Activated T-cell treated with anti-CD3 and anti-CD28 coated beads for 1 hour (primary cell): ENCODE measurements around the gene WASF3.

ENCODE experiments used
- DNase-seq: peaks from one replicate; pipeline ENCODE4 v3.0.0-alpha.2; 2020; ENCODE audit warnings: low read depth

The WASF3 gene

GRCh38 chr13:26590379-26590778 is 32.9 kb downstream of the WASF3 start:
- DNase-seq: no peak

- no peak for DNase-seq
These were observed 33.5 kb downstream of the WASF3 start for GRCh38 chr13:26590951-26591350.

GRCh38 chr13:26591672-26592071 is 34.2 kb downstream of the WASF3 start:
- no peak for DNase-seq

GRCh38 chr13:26593661-26594060 is 36.2 kb downstream of the WASF3 start:
- DNase-seq: no peak

DNA sequence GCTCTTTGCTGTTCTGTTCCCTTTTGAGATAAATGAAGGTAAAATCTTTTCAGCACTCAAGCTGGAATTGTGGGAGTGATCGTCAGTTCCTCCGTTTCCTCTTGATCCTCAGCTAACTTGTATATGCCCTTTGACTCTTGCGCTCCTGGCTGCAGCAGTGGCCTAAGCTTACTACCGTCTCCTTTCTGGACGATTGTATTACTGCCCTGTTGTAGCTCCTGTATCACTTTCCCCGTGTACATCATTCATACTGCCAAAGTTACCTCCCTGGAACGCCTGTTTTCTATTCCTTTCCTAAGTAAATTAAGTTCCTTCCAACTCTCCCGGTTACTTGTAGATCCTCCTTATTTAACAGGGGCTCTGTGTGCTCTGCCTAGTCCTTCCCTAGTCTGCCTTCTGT is 36.9 kb downstream of the WASF3 start:
- DNase-seq: no peak

DNA sequence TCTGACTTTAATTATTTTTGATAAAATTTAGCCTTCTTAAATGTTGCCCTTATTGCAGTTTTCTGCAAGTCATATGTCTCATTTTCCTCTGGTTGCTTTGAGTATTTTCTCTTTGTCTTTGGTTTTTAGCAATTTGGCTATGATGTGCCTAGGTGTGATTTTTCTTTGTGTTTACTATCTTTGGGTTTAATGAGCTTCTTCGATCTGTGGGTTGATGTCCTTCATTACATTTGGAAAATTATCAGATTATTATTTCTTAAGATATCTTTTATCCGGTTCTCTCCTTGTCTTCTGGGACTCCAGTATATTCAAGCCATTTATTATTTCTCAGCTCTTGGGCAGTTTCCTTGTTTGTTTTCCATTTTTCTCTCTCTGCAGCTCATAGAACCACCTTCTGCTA is 39.0 kb downstream of the WASF3 start:
- no peak for DNase-seq

- DNase-seq: no peak
These were observed 41.9 kb downstream of the WASF3 start for GRCh38 chr13:26599403-26599802.

DNA sequence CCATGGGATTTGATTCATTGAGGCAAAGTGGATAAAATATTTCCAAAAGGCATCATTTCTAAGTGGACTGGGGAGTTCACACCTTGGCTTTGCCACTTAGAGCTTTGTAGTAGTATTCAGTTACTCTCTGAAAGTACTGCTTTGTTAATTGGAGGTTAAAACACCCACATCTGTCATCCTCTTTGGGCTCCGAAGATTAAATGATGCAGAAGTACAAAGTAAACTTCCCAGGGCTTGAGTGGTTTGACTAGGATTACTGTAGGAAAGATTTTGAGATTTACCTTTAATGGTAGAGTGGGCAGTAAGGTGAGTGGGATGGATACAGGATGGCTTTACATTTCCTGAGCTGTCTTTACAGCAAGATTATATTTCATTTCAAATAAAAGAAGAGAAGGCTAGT is 42.4 kb downstream of the WASF3 start:
- no peak for DNase-seq

DNA sequence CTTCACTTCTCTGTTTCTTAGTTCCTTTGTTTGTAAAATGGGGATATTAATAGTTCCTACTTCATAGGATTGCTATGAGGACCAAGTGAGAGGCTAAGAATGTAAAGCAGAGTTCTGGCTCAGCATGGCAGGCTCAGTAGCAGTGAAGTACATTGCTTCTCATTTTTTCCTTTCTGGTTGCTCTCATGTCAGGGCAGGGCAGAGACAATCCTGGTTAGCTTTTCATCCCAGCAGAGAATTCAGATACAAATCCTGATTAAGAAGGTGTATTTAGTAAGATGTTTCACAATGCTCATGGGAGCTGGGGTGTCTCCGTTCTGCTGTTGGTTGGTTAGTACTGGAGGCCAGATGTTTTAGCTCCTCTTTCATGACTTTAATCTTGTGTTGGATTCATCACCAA is 42.9 kb downstream of the WASF3 start:
- no peak for DNase-seq

DNA sequence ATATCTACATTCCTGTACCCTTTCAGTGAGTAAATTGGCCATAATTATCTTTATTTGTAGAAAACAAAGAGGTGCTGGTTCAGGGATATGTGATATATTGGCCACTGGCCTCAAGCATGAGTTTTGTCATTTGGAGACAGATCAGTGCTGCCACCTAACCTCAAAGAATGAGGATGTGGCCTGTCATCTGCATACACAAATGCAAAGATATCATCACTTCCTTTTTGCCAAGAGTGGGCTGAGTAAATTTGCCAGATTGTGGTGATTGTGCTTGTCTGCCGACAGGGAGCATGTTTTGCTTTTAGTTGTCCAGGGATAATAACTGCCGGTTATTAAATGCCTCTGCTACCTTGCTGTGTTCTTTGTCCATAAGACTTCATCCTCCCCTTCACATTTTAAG is 44.2 kb downstream of the WASF3 start:
- no peak for DNase-seq

DNA sequence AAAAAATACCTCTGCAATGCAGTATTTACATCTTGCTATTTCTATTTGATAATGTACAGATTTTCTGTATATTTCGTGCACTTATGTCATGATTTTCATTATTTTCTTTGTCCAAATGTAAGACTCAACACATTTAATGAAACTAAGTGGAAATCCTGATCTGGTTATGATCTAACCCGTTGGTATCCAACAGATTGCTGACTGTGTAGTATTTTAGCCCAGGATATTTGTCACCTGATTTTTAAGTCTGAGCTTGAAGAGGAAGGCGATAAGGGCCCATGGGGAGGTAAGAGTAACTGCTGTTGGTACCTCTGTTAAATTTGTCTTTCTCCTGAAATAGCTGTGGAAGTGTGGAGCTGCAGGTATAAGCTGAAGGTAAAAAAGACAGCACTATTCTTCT is 45.3 kb downstream of the WASF3 start:
- no peak for DNase-seq

DNA sequence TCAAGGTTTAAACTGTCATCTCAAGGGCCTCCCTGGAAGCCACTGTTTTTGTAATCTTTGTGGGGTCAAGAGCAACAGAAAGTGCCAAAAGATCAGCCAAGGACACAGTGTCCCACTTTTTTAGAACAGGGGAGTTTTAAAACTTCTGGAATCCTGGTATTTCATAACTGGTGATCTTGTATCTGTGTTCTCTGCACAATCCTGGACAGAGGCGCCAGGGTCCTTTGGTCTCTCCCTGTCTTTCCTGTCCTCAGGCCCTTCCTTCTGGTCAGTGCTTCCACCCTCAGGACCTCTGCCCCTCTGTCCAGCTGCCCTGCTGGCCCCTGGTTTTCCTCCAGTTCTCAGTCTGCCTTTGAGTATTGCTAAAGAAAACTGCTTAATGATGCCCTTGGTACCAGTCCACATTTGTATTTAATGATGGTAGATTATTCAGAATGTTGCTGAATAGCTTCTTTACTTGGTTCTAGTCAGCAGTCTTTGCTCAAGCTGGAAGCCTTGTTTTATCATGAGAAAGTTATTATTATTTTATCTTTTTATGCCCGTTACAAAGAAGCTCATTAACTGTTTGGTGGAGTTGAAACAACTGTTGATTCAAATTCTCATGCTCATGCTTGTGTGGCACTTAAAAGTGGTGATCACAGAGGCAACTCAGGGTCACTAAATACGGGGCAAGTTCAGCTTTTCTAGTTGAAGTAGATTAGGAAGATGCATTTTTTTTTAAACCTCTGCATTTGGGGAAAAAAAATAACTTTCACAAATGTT is 47.5 kb downstream of the WASF3 start:
- DNase-seq: no peak

DNA sequence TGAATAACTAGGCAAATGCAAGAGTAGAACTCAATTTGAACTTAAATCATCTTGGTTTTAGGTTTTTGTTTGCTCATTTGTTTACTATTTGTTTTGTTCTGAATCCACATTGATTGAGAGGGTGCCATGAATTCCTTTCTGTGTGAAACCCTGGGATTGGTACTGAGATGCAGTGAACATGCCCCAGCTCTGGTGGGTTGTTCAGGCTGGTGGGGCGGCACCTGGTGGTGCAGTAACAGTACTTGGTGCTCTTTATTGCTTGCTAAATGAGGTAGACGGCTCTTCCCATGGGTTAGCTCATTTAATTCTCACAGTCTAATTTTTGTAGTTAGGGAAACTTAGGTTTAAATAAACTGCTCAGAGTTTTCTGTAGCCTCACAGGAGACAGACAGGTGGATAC is 48.4 kb downstream of the WASF3 start:
- DNase-seq: no peak

- no peak for DNase-seq
These were observed 49.1 kb downstream of the WASF3 start for GRCh38 chr13:26606631-26607030.

- DNase-seq: no peak
These were observed 57.2 kb downstream of the WASF3 start for GRCh38 chr13:26614721-26615120.

DNA sequence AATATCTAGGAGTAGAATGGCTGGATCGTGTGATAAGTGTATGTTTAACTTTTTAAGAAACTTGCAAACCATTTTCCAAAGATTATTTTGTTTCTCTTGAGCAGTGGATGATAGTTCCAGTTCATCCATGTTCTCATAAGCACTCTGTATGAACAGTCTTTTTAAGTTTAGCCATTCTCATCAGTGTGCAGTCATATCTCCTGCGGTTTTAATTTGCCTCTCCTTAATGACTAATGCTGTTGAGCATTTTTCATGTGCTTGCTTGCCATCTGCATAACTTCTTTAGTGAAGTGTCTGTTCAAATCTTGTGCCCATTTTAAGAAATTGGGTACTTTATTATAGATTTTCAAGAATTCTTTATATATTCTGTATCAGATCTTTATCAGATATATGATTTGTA is 58.6 kb downstream of the WASF3 start:
- no peak for DNase-seq

DNA sequence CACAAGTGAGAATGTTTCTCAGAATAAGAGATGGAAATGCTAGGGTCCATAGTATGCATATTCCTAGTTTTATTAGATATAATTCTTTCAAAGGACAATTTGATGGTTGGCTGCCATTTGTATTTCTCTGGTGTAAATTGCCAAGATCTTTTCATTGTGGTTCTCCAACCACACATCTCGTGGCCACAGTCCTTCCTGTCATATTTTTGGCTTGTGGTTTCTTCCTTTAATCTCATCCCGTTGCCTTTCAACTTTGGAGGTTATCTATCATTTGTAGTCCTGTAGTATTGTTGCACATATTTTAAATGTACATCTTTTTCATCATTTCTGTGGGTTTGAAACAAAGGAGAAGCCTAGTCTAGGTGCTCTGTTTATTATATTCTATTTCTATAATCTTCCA is 61.2 kb downstream of the WASF3 start:
- no peak for DNase-seq

- DNase-seq: no peak
These were observed 61.9 kb downstream of the WASF3 start for GRCh38 chr13:26619358-26619757.

DNA sequence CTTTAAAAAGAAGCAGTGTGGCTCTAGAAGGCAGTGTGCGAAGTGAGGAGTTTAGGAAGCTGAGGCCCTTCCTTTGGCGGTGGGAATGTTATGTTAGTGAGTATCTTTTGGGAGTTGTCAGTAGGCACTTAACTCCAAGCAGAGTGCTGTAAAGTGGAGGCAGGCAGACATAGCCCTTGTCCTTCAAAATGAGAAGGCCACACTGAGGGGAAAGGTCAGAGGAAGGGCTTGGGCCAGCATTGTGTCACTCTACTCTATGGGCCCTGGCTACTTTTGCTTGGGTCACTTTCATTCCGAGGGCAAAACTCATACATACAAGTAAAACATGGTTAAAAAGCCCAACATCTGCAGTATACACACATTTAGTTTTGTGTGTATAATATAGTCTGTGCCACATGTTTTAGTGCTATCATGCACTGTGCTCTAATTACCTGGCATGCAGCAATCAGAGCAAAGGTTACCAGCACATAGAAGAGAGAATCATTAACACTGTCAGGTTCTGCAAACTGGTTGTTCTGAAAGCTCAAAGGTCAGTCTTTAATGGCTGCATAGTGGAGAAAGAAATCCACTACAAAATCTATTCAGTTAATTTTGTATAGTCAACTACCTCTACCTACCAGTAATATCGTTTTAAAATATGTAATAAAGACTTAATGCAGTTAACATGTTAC is 64.4 kb downstream of the WASF3 start:
- DNase-seq: no peak

DNA sequence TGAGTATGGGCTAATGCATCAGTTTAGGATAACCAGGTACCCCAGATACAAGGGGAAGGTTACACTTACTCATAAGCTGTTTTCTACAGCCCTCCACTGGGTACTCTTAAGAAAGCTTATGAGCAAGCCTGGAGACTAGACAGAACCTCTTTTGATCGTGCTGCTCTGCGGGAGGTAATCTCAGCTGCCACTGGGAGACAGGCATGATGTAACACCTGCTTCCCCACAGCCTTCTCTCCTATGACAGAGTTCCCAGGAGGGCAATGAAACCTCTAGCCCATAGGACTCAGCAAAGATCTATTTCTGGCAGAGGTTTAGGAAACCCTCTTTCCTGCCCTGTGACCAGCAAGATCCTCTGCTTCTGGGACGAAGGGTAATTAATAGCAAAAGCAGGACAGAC is 65.6 kb downstream of the WASF3 start:
- DNase-seq: no peak

GRCh38 chr13:26624572-26624971 is 67.1 kb downstream of the WASF3 start:
- no peak for DNase-seq

DNA sequence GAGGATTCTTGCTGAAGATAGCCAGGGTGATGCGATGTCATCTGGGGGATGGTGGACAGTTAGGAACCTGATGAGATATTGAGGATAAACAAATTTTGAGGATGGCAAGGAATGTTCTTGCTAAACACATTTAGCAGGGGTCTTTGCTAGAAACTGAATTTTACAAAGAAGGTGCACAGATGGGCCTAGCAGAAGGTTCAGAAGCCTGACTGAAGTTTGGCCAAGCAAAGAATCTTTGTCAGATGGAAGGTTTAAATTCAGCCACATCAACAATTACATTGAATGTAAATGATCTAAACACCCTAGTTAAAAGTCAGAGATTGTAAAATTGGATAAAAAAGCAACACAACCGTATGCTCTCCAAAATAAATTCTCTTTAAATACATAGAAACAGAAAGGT is 68.8 kb downstream of the WASF3 start:
- no peak for DNase-seq

GRCh38 chr13:26628706-26629105 is 71.2 kb downstream of the WASF3 start:
- no peak for DNase-seq

DNA sequence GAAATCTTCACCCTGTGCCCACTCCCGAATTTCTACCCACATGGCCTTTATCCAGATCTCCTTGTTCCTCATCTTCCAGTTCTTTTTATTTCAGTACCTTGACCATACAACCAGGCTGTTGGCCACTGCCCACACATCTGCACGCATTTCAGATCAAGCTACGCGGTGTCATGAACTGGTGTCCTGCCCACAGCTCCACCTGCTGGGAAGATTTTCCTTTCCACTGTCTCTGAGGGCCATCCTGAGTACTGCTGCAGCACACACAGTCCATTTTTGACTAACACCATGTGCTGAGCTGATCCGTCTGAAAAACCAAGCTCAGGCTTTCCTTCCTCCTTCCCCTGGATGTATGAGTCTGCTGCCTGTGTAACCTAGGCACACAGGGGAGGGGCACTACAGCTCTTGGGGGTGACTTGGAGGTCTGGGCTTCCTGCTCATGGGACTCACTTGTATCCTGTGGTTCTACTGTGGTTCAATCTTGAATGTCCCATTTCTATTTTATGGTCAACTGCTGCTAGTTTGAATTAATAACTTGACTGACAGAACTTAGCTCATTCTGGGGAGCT is 71.9 kb downstream of the WASF3 start:
- no peak for DNase-seq
